Measurements from ENCODE around the gene ACTN1.

Gene ACTN1

DNA sequence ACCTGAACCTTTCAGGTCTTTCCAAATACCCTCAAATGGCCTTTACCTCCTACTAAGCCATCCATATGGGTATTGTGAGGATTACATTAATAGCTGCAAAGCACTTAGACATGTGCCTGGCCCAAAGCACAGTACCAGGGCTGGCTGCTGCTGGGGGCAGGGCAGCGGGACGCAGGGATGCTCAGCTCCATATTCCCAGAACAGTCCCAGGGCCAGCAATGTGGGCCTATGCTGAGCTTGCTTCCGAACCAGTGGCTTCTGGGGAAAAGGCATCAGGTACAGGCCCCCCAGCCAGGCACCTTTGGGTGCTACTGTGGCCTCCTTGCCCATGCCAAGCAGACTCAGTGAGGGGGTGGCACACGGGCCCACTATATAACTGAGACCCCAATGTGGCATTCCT lies 10.4 kb downstream of the ACTN1 start:
- no peak for DNase-seq

DNA sequence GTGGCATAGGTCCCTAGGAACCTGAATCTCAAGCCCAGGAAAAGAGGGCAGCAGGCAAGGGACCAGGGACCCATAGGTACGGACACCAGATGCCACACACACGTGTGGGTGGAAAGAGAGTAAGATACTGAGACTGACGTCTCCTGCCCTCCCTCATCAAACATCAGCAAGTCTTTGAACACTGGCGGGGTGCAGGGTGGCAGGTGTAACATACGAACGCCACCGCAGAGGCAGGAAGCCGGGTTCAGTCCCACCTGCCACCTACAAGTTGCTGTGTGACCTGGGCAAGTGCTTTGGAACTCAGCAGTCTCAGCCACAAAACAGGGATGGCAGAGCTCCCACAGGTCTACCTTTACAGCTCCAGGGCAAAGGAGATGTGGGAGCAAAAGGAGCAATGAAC lies 11.1 kb downstream of the ACTN1 start:
- DNase-seq, result peak; percentile 28 to 75

GRCh38 chr14:68967459-68967940 lies 11.6 kb downstream of the ACTN1 start:
- no peak for DNase-seq

- DNase-seq, result no peak
Observed at GRCh38 chr14:68966872-68967301, 12.2 kb downstream of the ACTN1 start.

DNA sequence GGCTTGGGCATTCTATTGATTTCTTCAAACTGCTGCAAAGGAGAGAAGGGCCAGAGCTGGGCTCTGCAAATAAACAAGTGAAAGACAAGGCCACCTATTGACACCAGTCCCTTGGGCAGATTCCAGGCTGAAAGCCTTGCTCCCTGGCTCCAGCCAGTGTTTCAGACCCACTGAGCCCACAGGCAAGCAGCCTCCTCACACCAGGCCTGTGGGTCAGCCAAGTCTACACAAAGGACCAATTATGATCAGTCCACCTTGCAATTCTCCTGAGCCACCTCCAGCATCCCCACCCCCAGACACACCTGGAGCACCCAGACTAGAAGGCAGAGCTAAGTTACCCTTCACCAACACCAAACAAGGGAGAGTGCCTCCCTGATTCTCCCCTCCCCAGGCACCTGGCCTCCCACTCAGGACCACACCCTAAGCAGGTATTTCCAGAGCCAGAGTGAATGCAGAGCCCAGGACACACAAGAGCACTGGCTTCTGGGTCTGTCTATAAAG lies 13.8 kb downstream of the ACTN1 start:
- no peak for DNase-seq

GRCh38 chr14:68964300-68965093 lies 14.6 kb downstream of the ACTN1 start:
- no peak for DNase-seq

DNA sequence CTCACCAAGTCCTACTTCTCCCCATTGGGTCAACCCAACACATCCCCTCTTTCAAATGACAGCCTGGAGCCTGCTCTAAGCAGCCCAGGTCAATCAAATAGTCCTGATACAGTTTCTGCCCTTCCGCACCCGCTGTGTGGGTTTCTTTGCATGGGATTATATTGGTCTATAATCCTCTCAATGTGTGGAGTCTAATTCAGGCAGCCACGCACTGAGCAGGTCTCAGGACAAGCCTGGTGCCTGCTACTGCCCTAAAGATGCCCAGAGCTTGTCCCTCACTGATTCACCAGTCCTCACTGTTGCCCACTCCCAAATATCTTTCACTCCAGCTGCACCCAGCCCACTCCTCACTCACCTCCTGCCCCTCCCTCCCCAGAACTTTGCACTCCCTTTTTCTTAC lies 16.4 kb downstream of the ACTN1 start:
- no peak for DNase-seq

DNA sequence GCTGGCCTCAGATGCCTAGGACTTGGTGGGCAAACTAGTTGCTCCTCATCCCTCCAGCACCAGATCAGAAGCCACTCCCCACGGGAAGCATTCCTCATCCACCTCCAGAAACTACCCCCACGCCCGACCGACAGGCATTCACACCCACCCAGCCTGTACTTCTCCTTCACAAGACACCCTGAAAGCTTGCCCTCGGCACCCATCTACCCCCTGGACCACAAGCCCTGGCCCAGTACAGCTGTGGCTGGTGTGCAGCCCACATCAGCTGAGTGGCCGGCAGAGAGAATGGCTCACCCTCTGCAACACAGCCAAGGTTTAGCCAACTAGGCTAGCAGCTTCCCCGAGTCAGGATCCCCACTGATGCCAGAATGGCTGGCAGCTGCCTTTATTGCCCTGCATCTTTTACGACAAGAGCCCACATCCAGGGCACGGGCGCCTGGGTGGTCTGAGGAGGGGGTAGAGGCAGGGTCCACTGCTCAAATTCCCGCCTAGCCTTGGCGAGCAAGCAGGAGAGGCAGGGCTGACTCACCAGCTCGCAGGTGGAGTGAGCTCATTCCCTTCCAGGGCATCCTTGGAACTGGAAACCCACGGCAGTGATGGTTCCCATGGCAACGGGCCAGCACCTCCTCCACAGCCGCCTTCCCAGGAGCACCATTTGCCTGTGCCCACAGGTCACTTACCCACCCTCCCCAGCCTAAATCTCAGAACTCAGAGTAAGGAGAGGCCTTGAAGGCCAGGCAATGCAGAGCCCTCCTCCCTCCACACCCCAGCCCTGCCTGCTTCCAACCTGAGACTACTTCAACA lies 17.1 kb downstream of the ACTN1 start:
- DNase-seq, result no peak

DNA sequence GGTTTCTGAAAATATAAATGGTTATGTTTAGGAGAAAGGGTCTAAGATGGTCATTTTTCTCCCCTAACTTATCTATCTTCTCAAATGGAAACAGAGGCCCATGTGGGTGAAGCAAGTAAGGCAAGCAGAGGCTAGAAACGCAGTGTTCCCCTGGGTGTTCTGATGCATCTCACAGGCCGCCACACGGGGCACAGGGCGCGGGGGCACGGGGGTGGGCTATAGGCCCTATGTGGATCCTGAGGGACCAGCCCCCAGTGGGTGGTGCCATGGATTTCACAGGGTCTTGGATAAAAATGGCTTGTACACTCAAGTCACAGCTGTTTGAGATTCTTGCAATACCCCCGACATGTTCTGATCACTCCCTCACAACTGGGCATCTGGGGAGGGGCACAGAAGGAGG lies 17.7 kb downstream of the ACTN1 start:
- no peak for DNase-seq

GRCh38 chr14:68960123-68960522 lies 19.0 kb downstream of the ACTN1 start:
- DNase-seq, result no peak

GRCh38 chr14:68959035-68959434 lies 20.1 kb downstream of the ACTN1 start:
- no peak for DNase-seq

GRCh38 chr14:68958553-68958952 lies 20.5 kb downstream of the ACTN1 start:
- no peak for DNase-seq

DNA sequence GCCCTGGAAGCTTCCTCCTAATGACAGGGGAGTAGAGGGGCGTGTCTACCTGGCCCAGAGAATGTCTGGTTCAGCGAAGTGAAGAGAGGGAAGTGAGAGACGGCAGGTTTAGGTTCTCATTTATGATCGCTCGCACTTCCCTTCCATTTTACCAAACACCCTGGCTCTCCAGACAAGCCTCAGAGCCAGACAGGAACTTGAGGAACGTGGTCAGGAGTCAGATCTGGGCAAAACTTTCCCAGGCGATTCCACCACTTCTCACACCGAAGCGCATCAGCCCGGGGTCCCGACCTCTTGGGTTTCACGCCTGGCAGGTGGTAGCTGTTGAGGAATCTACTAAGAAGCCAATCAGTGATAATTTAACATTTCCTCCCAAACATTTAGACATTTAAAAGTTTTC lies 21.3 kb downstream of the ACTN1 start:
- DNase-seq, result no peak

DNA sequence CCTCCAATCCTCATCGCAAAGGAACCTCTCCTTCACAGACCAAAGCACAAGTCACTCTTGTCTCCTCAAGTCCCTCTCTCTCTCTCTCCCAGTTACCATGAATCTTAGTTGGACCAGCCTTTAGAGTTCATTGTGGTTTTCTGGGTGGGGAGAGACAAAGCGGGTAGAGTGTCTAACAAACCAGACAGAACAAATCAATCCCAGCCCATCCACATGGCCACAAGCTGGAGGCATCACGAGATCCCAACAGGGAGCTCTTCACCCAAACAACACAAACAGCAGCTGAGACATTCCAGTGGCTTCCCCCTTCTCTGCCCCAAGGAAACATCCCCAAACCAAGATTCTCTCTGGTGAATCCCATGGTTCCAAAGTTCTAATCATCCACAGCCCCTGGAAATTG lies 22.4 kb downstream of the ACTN1 start:
- DNase-seq, result no peak

DNA sequence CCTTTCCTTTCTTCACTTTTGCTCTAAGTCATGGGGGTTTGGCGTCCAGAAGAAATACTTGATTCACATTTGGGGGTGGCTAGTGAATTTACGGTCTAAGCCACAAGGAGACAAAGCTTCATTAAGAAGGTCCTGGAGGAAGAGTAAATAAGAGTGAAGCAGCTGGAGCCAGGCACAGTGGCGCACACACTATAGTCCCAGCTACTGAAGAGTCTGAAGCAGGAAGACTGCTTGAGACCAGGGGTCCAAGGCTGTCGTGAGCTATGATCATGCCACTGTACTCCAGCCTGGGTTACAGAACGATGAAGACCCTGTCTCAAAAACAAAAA lies 23.3 kb downstream of the ACTN1 start:
- no peak for DNase-seq

DNA sequence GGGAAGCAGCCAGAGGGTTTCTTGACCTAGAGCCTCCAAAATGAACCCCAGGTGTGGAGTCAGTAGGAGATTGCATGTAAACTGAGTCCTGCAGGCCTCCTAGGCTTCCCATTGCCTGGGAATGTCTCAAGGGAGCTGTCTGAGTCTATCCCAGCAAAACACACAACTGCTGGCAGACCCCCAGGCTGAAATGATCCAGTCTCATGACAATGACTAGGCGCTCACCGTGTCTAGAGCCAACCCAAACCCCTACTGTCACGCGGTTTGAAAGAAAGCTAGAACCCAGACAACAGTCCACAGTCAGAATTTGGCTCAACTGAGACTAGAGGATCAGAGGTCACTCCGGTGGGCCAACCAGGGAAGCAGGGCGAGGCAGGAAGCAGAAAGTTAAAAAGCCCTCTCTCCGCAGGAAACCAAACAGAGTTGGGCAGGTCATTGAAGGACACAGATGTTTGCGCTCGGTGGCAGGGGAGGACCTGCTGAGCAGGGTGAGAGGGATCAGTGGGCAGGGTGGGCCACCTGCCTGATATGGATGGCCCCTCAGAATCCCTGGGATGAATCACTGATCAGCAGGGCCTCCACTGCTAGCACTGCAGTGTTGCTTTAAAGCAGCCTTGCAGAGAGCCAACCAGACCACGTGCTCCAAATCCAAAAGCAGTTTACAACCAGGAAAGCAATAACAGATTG lies 23.8 kb downstream of the ACTN1 start:
- DNase-seq, result no peak

GRCh38 chr14:68953196-68953555 lies 25.9 kb downstream of the ACTN1 start:
- DNase-seq, result no peak

DNA sequence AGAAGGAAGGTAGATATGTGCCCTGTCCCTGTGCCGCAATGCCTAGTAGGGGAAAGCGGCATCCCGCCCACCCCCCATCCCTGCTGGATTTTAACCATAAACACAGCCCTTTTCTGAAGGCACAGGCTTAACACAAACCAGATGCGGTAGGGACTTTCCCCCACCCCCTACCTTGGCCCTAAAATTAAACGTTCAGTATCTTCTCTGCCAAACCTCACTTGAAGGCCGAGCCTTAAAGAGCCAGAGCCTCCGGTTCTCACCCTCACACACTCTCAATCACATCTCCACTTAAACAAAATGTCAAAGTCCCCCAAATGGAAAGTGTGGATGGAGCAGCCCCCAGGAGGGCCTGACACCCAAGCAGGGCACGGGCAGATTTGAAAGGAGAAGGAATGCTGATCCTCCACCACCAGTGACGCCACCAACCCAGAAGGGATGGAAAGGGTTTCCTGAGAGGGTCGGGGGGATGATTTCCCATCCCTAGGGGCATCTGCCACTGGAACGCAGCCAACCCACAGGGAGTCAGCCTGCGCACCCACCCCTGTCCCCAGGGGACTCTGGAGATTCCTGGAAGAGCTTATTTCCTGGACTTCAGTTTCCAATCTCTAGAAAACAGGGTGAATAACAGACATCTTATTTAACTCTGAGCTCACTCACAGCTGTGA lies 26.4 kb downstream of the ACTN1 start:
- no peak for DNase-seq

DNA sequence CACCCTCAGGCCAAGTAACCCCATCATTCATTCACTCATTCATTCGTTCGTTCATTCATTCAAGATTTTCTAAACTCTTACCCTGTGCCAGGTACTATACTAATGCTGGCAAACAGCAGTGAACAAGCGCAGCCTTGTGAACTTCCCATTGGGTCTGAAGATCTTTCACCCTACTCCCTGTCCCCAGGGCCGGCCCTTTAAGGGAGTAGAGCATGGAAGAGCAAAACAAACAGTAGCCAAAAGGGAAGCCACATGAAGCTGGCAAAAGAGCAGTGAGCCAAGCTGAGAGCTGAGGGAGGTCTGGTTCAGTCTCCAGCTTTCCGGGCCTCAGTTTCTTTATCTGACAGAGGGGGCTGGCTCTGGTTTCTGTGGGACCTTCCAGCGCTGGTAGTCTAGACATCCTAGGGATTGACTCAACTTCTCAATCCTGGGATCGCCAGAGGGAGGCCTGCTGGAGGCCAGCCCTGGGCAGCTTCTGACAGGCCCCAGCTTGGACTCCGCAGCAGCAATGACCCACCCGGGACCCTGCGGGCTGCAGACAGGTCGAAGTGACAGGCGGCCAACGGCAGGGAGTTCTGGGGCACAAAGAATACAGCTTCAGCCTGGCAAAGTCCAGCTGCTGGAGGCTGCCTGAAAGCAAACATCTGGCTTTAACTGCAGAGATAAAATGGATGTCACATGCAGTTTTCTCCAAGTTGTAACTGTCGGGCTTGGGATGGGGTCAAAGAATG lies 27.1 kb downstream of the ACTN1 start:
- no peak for DNase-seq

DNA sequence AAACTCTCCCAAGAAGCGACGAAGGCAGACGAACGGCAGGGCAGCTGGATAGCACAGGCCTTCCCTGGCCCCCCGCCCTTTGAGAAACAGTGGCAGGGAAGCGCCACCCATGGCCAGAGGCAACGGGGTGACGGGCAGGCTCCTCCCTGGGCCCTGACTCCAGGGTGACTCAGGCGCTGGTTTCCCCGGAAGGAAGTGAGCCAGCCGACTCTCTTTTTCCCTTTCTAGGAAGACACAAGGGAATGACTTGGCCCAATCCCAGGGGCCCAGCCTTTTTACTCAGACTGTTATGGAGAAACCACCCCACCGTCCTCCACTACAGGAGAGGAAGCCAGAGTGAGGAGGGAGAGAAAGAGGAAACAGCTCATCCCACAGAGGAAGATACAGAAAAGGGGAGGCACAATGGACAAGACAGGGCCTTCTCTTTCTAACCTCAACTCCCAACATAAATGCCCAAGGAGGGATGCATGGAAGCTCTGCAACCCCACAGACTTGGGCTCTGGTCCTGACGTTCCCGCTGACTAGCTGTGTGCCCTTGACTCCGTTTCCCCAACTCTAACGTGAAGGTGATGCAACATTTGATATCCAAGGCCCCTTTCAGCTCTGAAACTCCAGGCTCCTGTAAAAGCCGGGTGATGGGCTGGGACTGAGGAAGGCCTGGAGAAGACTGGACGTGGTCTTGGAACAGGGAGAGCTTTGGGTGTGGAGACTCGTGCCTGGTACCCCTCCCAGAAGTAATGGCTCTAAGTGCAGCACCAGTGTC lies 27.9 kb downstream of the ACTN1 start:
- DNase-seq, result no peak

- no peak for DNase-seq
Observed at GRCh38 chr14:68950111-68950510, 29.0 kb downstream of the ACTN1 start.

DNA sequence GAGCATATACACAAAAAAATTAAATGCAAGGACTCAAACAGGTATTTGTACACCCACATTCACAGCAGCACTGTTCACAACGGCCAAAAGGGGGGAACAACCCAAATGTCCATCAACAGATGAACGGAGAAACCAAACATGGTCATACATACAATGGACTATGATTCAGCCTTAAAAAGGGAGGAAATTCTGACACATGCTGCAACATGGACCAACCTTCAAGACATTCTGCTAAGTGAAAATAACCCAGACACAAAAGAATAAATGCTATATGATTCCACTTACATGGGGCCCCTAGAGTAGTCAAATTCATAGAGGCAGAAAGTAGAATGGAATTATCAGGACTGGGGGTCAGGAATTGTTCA lies 29.5 kb downstream of the ACTN1 start:
- DNase-seq, result no peak

Data from stimulated activated CD4-positive, alpha-beta T cell treated with anti-CD3 and anti-CD28 coated beads, Interleukin-4, amount 100 ng/mL, for 4 hours (primary cell).